Measurements from ENCODE around the gene OXLD1.

GRCh38 chr17:81676906-81677305 lies 10.5 kb upstream of the OXLD1 start:
- TF ChIP-seq EZH2 (IDR thresholded peaks at IDR 0.05; ENCODE audit: borderline replicate concordance, low read depth, low read length, poor library complexity, severe bottlenecking), result no peak
- TF ChIP-seq, protein P1, sequence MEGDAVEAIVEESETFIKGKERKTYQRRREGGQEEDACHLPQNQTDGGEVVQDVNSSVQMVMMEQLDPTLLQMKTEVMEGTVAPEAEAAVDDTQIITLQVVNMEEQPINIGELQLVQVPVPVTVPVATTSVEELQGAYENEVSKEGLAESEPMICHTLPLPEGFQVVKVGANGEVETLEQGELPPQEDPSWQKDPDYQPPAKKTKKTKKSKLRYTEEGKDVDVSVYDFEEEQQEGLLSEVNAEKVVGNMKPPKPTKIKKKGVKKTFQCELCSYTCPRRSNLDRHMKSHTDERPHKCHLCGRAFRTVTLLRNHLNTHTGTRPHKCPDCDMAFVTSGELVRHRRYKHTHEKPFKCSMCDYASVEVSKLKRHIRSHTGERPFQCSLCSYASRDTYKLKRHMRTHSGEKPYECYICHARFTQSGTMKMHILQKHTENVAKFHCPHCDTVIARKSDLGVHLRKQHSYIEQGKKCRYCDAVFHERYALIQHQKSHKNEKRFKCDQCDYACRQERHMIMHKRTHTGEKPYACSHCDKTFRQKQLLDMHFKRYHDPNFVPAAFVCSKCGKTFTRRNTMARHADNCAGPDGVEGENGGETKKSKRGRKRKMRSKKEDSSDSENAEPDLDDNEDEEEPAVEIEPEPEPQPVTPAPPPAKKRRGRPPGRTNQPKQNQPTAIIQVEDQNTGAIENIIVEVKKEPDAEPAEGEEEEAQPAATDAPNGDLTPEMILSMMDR (conservative IDR thresholded peaks at IDR 0.05; ENCODE audit: low read depth, low read length), result no peak

Data from A673 (cell line).